SK-N-MC (cell line): ENCODE measurements around the gene UMOD.

ENCODE experiments used
- EZH2 ChIP-seq: fragments of 200-600 bp; sonication (generic); IDR thresholded peaks from one replicate; pipeline ENCODE4 v1.6.1; 2017; ENCODE audit warnings: antibody characterized with exemption
- FOXP2 ChIP-seq: optimal IDR thresholded peaks from 2 replicates; pipeline ENCODE3; 2011; ENCODE audit warnings: mild to moderate bottlenecking, moderate library complexity; ENCODE audit not compliant: insufficient read depth; ENCODE audit errors: extremely low read length, control extremely low read depth
- POLR2AphosphoS5 ChIP-seq: IDR thresholded peaks from 2 replicates; pipeline ENCODE4 v1.6.1; 2012; ENCODE audit warnings: mild to moderate bottlenecking, low read depth, low read length, borderline replicate concordance

DNA sequence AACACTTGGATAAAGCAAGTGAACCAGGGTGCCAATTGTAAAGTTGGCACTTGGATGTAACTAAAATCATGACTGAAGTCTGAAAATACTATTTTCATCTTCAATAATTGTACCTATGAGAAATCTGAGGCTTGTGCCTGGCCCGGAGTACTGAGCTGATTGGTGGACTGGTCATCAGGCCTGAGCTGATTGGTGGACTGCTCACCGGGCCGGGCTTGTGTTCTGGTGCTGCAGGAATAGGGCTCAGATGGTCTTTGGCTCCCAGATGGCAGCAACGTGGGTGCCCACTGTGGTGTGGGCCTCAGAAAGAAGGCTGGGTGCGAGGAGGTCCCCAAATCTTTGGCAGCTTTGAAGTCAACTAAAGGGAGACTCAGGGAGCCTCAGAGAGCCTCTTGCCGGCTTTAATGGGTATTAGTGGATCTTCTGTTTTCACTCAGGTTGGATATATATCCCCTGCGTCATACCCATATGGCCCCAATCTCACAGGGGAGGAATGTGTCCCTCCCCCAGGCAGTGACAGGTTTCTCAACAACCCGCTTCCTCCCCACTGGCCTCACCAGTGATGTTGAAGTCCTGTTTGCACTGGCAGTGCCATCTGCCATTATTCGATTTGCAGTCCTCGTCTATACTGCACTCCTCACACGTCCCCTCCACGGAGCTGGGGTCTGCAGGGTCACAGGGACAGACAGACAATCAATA, 4.7 kb downstream of the UMOD start:
- TF ChIP-seq EZH2: no peak
- TF ChIP-seq POLR2AphosphoS5: no peak
- TF ChIP-seq FOXP2: no peak
